VCaP (cell line): ENCODE data around the gene RNU6-8.

Experiments
- H3K27ac ChIP-seq: fragments of 450-650 bp; 2 replicates; pipeline ENCODE4 v1.5.1; 2017
- CTCF ChIP-seq: fragments of 450-650 bp; conservative IDR thresholded peaks from 2 replicates; pipeline ENCODE4 v1.5.1; 2017; ENCODE audit warnings: mild to moderate bottlenecking, moderate library complexity

The RNU6-8 gene

GRCh38 chr14:32185097-32185496 lies 18.0 kb downstream of the RNU6-8 start:
- no peak for TF ChIP-seq CTCF
- H3K27ac ChIP-seq: no peak overlapping the region

GRCh38 chr14:32183151-32184058 lies 19.7 kb downstream of the RNU6-8 start:
- TF ChIP-seq CTCF: no peak

GRCh38 chr14:32171469-32171868 lies 31.6 kb downstream of the RNU6-8 start:
- no peak for TF ChIP-seq CTCF
- H3K27ac ChIP-seq: no peak overlapping the region

More at GRCh38 chr14:32183151-32184058, 19.7 kb downstream of the RNU6-8 start:
- H3K27ac ChIP-seq: peak overlapping the region; percentile 52

- TF ChIP-seq CTCF: no peak
- H3K27ac ChIP-seq: no peak overlapping the region
These were observed 33.9 kb downstream of the RNU6-8 start for GRCh38 chr14:32169191-32169590.

- TF ChIP-seq CTCF: no peak
- no peak overlapping the region for H3K27ac ChIP-seq
These were observed 35.2 kb downstream of the RNU6-8 start for GRCh38 chr14:32167907-32168306.

GRCh38 chr14:32166924-32167323 lies 36.1 kb downstream of the RNU6-8 start:
- H3K27ac ChIP-seq: no peak overlapping the region
- no peak for TF ChIP-seq CTCF

GRCh38 chr14:32166029-32166428 lies 37.0 kb downstream of the RNU6-8 start:
- no peak for TF ChIP-seq CTCF
- no peak overlapping the region for H3K27ac ChIP-seq
